ENCODE data around the gene PXN.
A peak's percentile ranks its signal among the peaks of the same experiment; 100 is the strongest.
"Not testable (repeated sequence)": the region's sequence is repeated elsewhere in the genome, so short reads cannot be mapped to it uniquely, and the experiment has no call there.

PXN gene

DNA sequence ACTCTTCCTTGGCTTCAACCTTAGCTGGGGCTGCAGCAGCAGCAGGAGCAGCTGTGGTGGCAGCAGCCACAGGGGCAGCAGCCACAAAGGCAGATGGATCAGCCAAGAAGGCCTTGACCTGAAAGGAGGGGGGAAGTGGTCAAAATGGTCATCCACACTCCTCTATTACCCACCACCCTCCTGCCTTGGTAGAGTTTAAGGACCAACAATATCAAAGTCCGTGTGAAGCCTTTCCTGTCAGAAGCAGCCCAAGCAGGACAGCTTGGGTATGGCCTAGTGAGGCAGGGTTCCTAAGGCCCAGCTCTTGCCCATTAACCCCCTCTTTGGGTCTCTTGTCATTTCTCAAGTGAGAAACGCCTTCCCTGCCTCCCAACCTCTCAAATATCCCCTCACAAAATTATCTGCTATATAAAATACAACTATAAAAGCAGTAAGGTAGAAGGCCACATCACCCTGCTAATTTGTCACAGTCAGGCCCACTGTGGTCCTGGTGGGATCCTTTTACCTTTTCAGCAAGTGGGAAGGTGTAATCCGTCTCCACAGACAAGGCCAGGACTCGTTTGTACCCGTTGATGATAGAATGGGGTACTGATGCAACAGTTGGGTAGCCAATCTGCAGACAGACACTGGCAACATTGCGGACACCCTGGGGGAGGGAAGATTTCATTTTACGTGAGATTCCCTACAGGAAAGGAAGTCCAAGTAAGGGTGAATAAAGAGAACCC is 68.6 kb downstream of the PXN start:
- DNase-seq: not testable (repeated sequence)

DNA sequence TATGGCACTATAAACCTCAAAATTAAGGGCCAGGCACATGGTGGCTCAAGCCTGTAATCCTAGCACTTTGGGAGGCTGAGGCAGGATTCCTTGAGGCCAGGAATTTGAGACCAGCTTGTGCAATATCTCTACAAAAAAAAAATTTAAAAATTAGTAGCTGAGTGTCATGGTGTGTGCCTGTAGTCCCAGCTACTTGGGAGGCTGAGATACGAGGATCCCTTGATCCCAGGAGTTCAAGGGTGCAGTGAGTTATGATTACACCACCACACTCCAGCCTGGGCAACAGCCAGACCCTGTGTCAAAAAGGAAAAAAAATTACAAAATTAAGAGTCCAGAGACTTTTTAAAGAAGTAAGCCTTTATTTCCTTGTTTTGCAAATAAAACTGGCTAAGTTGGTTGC is 69.2 kb downstream of the PXN start:
- Histone ChIP-seq H4K8ac (ENCODE audit: low read length) (no peak overlapping the region), H3K27me3 (ENCODE audit: control insufficient read depth in 1 of 2, insufficient read depth in 1 of 2, low read length in 2 of 2) (no peaks in the 10 kb centered on the region), H3K79me1 (replicated peaks; ENCODE audit: low read length, poor library complexity, severe bottlenecking) (no peaks in the 10 kb centered on the region), H3K14ac (ENCODE audit: low read length in 2 of 2) (no peak overlapping the region), H3K4me1 (ENCODE audit: control insufficient read depth, insufficient read depth, low read depth, low read length) (peaks cover 29% of the 10 kb centered on the region), H3K36me3 (ENCODE audit: control insufficient read depth in 1 of 2, insufficient read depth in 2 of 2, low read depth in 1 of 2, low read length in 2 of 2) (peaks cover 32 to 50% of the 10 kb centered on the region in 2 experiments), H3K18ac (ENCODE audit: low read depth in 1 of 2, low read length in 2 of 2) (no peak overlapping the region), H4K91ac (ENCODE audit: low read length) (no peak overlapping the region), H3K23ac (ENCODE audit: low read length in 2 of 2) (no peak overlapping the region), H2BK5ac (ENCODE audit: low read depth, low read length, poor library complexity, severe bottlenecking) (no peak overlapping the region), H2AK5ac (ENCODE audit: low read length, severe bottlenecking) (no peak overlapping the region), H2BK12ac (ENCODE audit: low read length in 2 of 2) (no peak overlapping the region), H3K9me3 (ENCODE audit: control insufficient read depth, low read length) (no peaks in the 10 kb centered on the region), H3K4me2 (ENCODE audit: low read length, poor library complexity, severe bottlenecking) (no peak overlapping the region), H3K9ac (ENCODE audit: low read length) (peak overlapping the region; percentile 99), H3K4me3 (ENCODE audit: insufficient read depth in 1 of 2, low read depth in 1 of 2, low read length in 2 of 2) (no peak overlapping the region), H2AFZ (ENCODE audit: low read depth, low read length) (no peak overlapping the region), H2BK120ac (ENCODE audit: low read depth, low read length) (no peak overlapping the region), H3K27ac (ENCODE audit: low read length, poor library complexity, severe bottlenecking) (no peak overlapping the region), H3K4ac (ENCODE audit: low read depth in 1 of 2, low read length in 2 of 2) (no peak overlapping the region), H2BK15ac (ENCODE audit: low read depth, poor library complexity, severe bottlenecking) (no peak overlapping the region)
- peak; percentile 6 for DNase-seq
- 80% methylated on average over 1 of the region's 1 CpG for WGBS

More for the DNA sequence above, 68.6 kb downstream of the PXN start:
- Histone ChIP-seq H3K4me1 (ENCODE audit: control insufficient read depth, insufficient read depth, low read depth, low read length) (peaks cover 29% of the 10 kb centered on the region), H3K4me3 (ENCODE audit: insufficient read depth in 1 of 2, low read depth in 1 of 2, low read length in 2 of 2) (peak overlapping the region in 1 of 2 experiments; percentile 99), H3K9ac (ENCODE audit: low read length) (peak overlapping the region; percentile 99), H3K36me3 (ENCODE audit: control insufficient read depth in 1 of 2, insufficient read depth in 2 of 2, low read depth in 1 of 2, low read length in 2 of 2) (peaks cover 32 to 45% of the 10 kb centered on the region in 2 experiments)
- H3K79me1 ChIP-seq (replicated peaks; ENCODE audit: low read length, poor library complexity, severe bottlenecking); H2BK5ac ChIP-seq (ENCODE audit: low read depth, low read length, poor library complexity, severe bottlenecking); H3K9me3 ChIP-seq (ENCODE audit: control insufficient read depth, low read length); H2BK12ac ChIP-seq (ENCODE audit: low read length in 2 of 2); H3K18ac ChIP-seq (ENCODE audit: low read depth in 1 of 2, low read length in 2 of 2); H3K4ac ChIP-seq (ENCODE audit: low read depth in 1 of 2, low read length in 2 of 2); H3K27me3 ChIP-seq (ENCODE audit: control insufficient read depth in 1 of 2, insufficient read depth in 1 of 2, low read length in 2 of 2); H2BK120ac ChIP-seq (ENCODE audit: low read depth, low read length); H2BK15ac ChIP-seq (ENCODE audit: low read depth, poor library complexity, severe bottlenecking); H4K91ac ChIP-seq (ENCODE audit: low read length); H4K8ac ChIP-seq (ENCODE audit: low read length); H3K27ac ChIP-seq (ENCODE audit: low read length, poor library complexity, severe bottlenecking); H2AFZ ChIP-seq (ENCODE audit: low read depth, low read length); H2AK5ac ChIP-seq (ENCODE audit: low read length, severe bottlenecking); H3K14ac ChIP-seq (ENCODE audit: low read length in 2 of 2); H3K23ac ChIP-seq (ENCODE audit: low read length in 2 of 2); H3K4me2 ChIP-seq (ENCODE audit: low read length, poor library complexity, severe bottlenecking): not testable (repeated sequence)
- WGBS: 91% methylated on average over 6 of the region's 7 CpGs

DNA sequence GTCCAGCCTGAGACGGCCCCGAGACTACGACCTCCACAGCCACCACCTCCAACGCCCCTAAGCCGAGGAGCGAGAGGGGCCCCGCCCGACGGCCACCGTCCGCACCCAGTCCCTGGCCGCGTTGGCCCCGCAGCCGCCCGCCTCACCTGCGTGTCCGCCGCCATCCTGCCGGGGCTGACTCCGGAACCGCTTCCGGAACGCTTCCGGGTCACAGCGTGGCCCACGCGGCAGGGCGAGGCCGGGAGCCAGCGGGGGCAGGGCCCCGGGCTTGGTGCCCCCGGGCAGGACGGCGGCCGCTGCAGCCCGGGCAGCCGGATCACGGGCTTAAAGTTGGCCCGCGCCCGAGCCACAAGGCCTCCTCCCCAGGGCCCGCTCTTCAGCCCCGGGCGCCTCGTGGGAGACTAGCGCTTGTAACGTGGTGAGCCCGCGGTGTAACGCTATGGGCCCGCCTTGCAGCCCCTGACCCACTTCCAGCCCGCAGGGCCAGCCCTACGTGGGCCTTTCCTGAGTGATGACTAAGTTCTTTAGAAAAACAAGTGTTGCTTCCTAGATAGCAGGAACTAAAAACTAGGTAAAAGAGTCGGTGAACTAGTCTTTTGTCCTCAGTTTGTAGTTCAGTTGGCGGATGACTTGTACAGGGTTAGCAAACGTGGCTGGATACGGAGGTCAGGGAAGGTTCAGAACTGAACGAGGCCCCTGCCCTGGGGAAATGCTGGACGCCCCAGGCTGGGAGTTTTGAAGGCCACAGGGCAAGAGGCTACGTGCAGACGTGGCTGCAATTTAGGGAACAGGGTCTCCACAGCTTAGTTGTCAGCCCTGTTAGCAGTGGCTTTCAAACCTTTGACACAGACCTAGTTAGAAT is 70.8 kb downstream of the PXN start, which contains the start of gene GCN1:
Gene GCN1, minus strand, starts transcription at position 182 of the 862 bp plus-strand sequence. Its CDS starts 18 bp downstream, at position 164.
- Histone ChIP-seq H2BK5ac (ENCODE audit: low read depth, low read length, poor library complexity, severe bottlenecking) (peak within 1 kb of the TSS; percentile 69), H3K4ac (ENCODE audit: low read depth in 1 of 2, low read length in 2 of 2) (peak within 1 kb of the TSS; percentile 27 to 99), H2AK5ac (ENCODE audit: low read length, severe bottlenecking) (peak within 1 kb of the TSS; percentile 79), H3K36me3 (ENCODE audit: control insufficient read depth in 1 of 2, insufficient read depth in 2 of 2, low read depth in 1 of 2, low read length in 2 of 2) (peaks cover 39 to 64% of the 10 kb centered on the region in 2 experiments), H2BK15ac (ENCODE audit: low read depth, poor library complexity, severe bottlenecking) (peak within 1 kb of the TSS; percentile 62), H2BK120ac (ENCODE audit: low read depth, low read length) (peak within 1 kb of the TSS; percentile 74), H3K79me1 (replicated peaks; ENCODE audit: low read length, poor library complexity, severe bottlenecking) (peaks cover 4% of the 10 kb centered on the region), H2BK12ac (ENCODE audit: low read length in 2 of 2) (peak within 1 kb of the TSS in 1 of 2 experiments; percentile 21), H3K4me3 (ENCODE audit: insufficient read depth in 1 of 2, low read depth in 1 of 2, low read length in 2 of 2) (peak within 1 kb of the TSS; percentile 92 to 99), H3K4me1 (ENCODE audit: control insufficient read depth, insufficient read depth, low read depth, low read length) (peaks cover 29% of the 10 kb centered on the region), H3K18ac (ENCODE audit: low read depth in 1 of 2, low read length in 2 of 2) (peak within 1 kb of the TSS; percentile 94 to 98), H3K23ac (ENCODE audit: low read length in 2 of 2) (peak within 1 kb of the TSS in 1 of 2 experiments; percentile 73), H3K9me3 (ENCODE audit: control insufficient read depth, low read length) (no peaks in the 10 kb centered on the region), H2AFZ (ENCODE audit: low read depth, low read length) (peak within 1 kb of the TSS; percentile 95), H4K91ac (ENCODE audit: low read length) (peak within 1 kb of the TSS; percentile 89), H4K8ac (ENCODE audit: low read length) (peak within 1 kb of the TSS; percentile 92), H3K27ac (ENCODE audit: low read length, poor library complexity, severe bottlenecking) (peak within 1 kb of the TSS; percentile 76), H3K9ac (ENCODE audit: low read length) (peak within 1 kb of the TSS; percentile 99), H3K4me2 (ENCODE audit: low read length, poor library complexity, severe bottlenecking) (peak within 1 kb of the TSS; percentile 72), H3K14ac (ENCODE audit: low read length in 2 of 2) (peak within 1 kb of the TSS in 1 of 2 experiments; percentile 99), H3K27me3 (ENCODE audit: control insufficient read depth in 1 of 2, insufficient read depth in 1 of 2, low read length in 2 of 2) (no peaks in the 10 kb centered on the region)
- 1% methylated on average over 47 of the region's 62 CpGs for WGBS
- peak; percentile 83 for DNase-seq

DNA sequence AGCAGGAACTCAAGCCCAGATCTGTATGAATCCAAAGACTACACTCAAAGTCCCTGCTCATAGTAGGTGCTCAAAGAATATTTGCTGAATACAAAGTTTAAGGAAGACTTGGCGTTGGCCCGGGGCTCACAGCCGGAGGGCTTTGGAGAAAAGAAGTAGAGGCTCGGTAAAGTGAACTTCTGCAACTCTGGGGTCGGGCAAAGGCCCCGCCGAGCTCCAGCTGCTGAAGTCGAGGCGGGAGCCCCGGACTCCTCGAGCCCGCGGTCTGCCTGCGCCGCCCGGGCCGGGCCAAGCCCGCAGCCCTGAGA is 71.3 kb downstream of the PXN start:
- H3K4me1 ChIP-seq (ENCODE audit: control insufficient read depth, insufficient read depth, low read depth, low read length): peaks cover 28% of the 10 kb centered on the region
- peaks cover 5% of the 10 kb centered on the region for H3K79me1 ChIP-seq (replicated peaks; ENCODE audit: low read length, poor library complexity, severe bottlenecking)
- peak overlapping the region; percentile 83 for H4K91ac ChIP-seq (ENCODE audit: low read length)
- WGBS: under 1% methylated on average over 18 of the region's 18 CpGs
- no peak overlapping the region for H2BK12ac ChIP-seq (ENCODE audit: low read length in 2 of 2)
- no peaks in the 10 kb centered on the region for H3K27me3 ChIP-seq (ENCODE audit: control insufficient read depth in 1 of 2, insufficient read depth in 1 of 2, low read length in 2 of 2)
- H3K4me3 ChIP-seq (ENCODE audit: insufficient read depth in 1 of 2, low read depth in 1 of 2, low read length in 2 of 2): peak overlapping the region; percentile 92 to 99
- H2BK120ac ChIP-seq (ENCODE audit: low read depth, low read length): no peak overlapping the region
- H3K9me3 ChIP-seq (ENCODE audit: control insufficient read depth, low read length): no peaks in the 10 kb centered on the region
- peak overlapping the region; percentile 99 for H3K9ac ChIP-seq (ENCODE audit: low read length)
- peak overlapping the region; percentile 95 for H2AFZ ChIP-seq (ENCODE audit: low read depth, low read length)
- H3K14ac ChIP-seq (ENCODE audit: low read length in 2 of 2): peak overlapping the region in 1 of 2 experiments; percentile 99
- peak overlapping the region; percentile 94 to 98 for H3K18ac ChIP-seq (ENCODE audit: low read depth in 1 of 2, low read length in 2 of 2)
- H3K4me2 ChIP-seq (ENCODE audit: low read length, poor library complexity, severe bottlenecking): peak overlapping the region; percentile 58
- H3K36me3 ChIP-seq (ENCODE audit: control insufficient read depth in 1 of 2, insufficient read depth in 2 of 2, low read depth in 1 of 2, low read length in 2 of 2): peaks cover 42 to 64% of the 10 kb centered on the region in 2 experiments
- peak overlapping the region; percentile 56 for H3K27ac ChIP-seq (ENCODE audit: low read length, poor library complexity, severe bottlenecking)
- H2AK5ac ChIP-seq (ENCODE audit: low read length, severe bottlenecking): peak overlapping the region; percentile 79
- no peak overlapping the region for H2BK5ac ChIP-seq (ENCODE audit: low read depth, low read length, poor library complexity, severe bottlenecking)
- no peak for DNase-seq
- peak overlapping the region; percentile 92 for H4K8ac ChIP-seq (ENCODE audit: low read length)
- H3K23ac ChIP-seq (ENCODE audit: low read length in 2 of 2): peak overlapping the region in 1 of 2 experiments; percentile 73
- peak overlapping the region; percentile 27 to 99 for H3K4ac ChIP-seq (ENCODE audit: low read depth in 1 of 2, low read length in 2 of 2)
- peak overlapping the region; percentile 62 for H2BK15ac ChIP-seq (ENCODE audit: low read depth, poor library complexity, severe bottlenecking)

Data from mesenchymal stem cell (in vitro differentiated cells and primary cell).